CD8-positive, alpha-beta memory T cell (primary cell): ENCODE data around the gene COL25A1. TPM values are rescaled to one million over a fixed set of nuclear protein-coding genes. Genes with fewer than 3 reads are reported as not detected.
"Not testable (repeated sequence)": the region's sequence is repeated elsewhere in the genome, so short reads cannot be mapped to it uniquely, and the experiment has no call there.

Experiments used
- CTCF ChIA-PET: fragments of 350-600 bp; sonication (Branson Sonifier 250); formaldehyde crosslinking; loops from one replicate; lab custom pipeline; 2021; ENCODE audit warnings: antibody characterized with exemption; lab: Charles Lee
- POLR2A ChIA-PET: fragments of 350-600 bp; sonication (Branson Sonifier 250); formaldehyde crosslinking; loops from one replicate; lab custom pipeline; 2021; ENCODE audit warnings: antibody characterized with exemption; lab: Charles Lee
- DNase-seq, 5 donors: peaks; one replicate each; pipeline versions ENCODE4 v3.0.0 to v3.0.0-alpha.2; 2020 to 2022; ENCODE audit warnings: mixed read lengths in 1 of 5
- H3K27ac ChIP-seq: one replicate; pipeline ENCODE4 v1.7.0; 2013; ENCODE audit warnings: low read depth, mild to moderate bottlenecking, low read length, moderate library complexity
- H3K27me3 ChIP-seq: 2 replicates; pipeline ENCODE4 v1.7.0; 2013; ENCODE audit warnings: low read length, mild to moderate bottlenecking; ENCODE audit not compliant: insufficient read depth, poor library complexity, severe bottlenecking
- H3K36me3 ChIP-seq: 2 replicates; pipeline ENCODE4 v1.7.0; 2013; ENCODE audit warnings: mild to moderate bottlenecking, low read length, moderate library complexity; ENCODE audit not compliant: insufficient read depth
- H3K4me1 ChIP-seq: 2 replicates; pipeline ENCODE4 v1.7.0; 2013; ENCODE audit warnings: mild to moderate bottlenecking, low read length, moderate library complexity; ENCODE audit not compliant: insufficient read depth
- H3K4me3 ChIP-seq: 2 replicates; pipeline ENCODE4 v1.7.0; 2013; ENCODE audit warnings: mild to moderate bottlenecking, low read length
- H3K9me3 ChIP-seq: 2 replicates; pipeline ENCODE4 v1.7.0; 2013; ENCODE audit warnings: mild to moderate bottlenecking, low read length
- H3K27ac Mint-ChIP-seq, 8 donors: one replicate each; pipeline ENCODE4 v1.8.0; 2020 to 2021; ENCODE audit warnings: mixed read lengths in 8 of 8, mild to moderate bottlenecking in 6 of 8, inconsistent platforms in 3 of 8, moderate library complexity in 3 of 8
- H3K27me3 Mint-ChIP-seq, 2 donors: one replicate each; pipeline ENCODE4 v1.8.0; 2020 to 2021; ENCODE audit warnings: mixed read lengths in 2 of 2, mild to moderate bottlenecking in 1 of 2, moderate library complexity in 1 of 2
- H3K36me3 Mint-ChIP-seq, 3 donors: one replicate each; pipeline ENCODE4 v1.8.0; 2020 to 2021; ENCODE audit warnings: mixed read lengths in 3 of 3, inconsistent platforms in 1 of 3, mild to moderate bottlenecking in 1 of 3
- H3K4me1 Mint-ChIP-seq, 3 donors: one replicate each; pipeline ENCODE4 v1.8.0; 2020 to 2021; ENCODE audit warnings: mixed read lengths in 3 of 3, inconsistent platforms in 1 of 3, mild to moderate bottlenecking in 1 of 3
- H3K4me3 Mint-ChIP-seq, 7 donors: one replicate each; pipeline ENCODE4 v1.8.0; 2020 to 2021; ENCODE audit warnings: mixed read lengths in 7 of 7, mild to moderate bottlenecking in 6 of 7, moderate library complexity in 4 of 7, inconsistent platforms in 2 of 7
- H3K9me3 Mint-ChIP-seq, 5 donors: one replicate each; pipeline ENCODE4 v1.8.0; 2020 to 2022; ENCODE audit warnings: mixed read lengths in 5 of 5, mild to moderate bottlenecking in 3 of 5, moderate library complexity in 2 of 5, inconsistent platforms in 1 of 5
- polyA plus RNA-seq: library from polyadenylated mRNA; unstranded; fragments of 300-500 nt; fragmentation: Illumina TruSeq; gene quantifications from one replicate; pipeline ENCODE4 v1.2.3, GENCODE V29; 2021
- total RNA-seq, 2 experiments: library from RNA; stranded (reverse); gene quantifications; one replicate each; pipeline ENCODE4 v1.2.3, GENCODE V29; 2021

The COL25A1 gene
- total and polyA plus RNA-seq, 3 experiments from 2014 or later, result not detected

- CTCF ChIA-PET, result no interaction called here
- no peak overlapping the region for H3K4me3 Mint-ChIP-seq
- peaks cover 0 to 1% (median 0%) of the 10 kb centered on the region in 5 donors for H3K9me3 Mint-ChIP-seq
- H3K36me3 Mint-ChIP-seq, result no peaks in the 10 kb centered on the region
- no peaks in the 10 kb centered on the region for H3K9me3 ChIP-seq
- H3K4me1 ChIP-seq, result no peaks in the 10 kb centered on the region
- H3K27me3 Mint-ChIP-seq, result peaks cover 0 to under 1% of the 10 kb centered on the region in 2 donors
- no peak for DNase-seq
- H3K4me3 ChIP-seq, result no peak overlapping the region
- H3K36me3 ChIP-seq, result no peaks in the 10 kb centered on the region
- POLR2A ChIA-PET, result no interaction called here
- no peak overlapping the region for H3K27ac Mint-ChIP-seq
- H3K4me1 Mint-ChIP-seq, result no peaks in the 10 kb centered on the region
- no peak overlapping the region for H3K27ac ChIP-seq
- no peaks in the 10 kb centered on the region for H3K27me3 ChIP-seq
Measured at GRCh38 chr4:109091727-109092409, 210.6 kb downstream of the COL25A1 start.

DNA sequence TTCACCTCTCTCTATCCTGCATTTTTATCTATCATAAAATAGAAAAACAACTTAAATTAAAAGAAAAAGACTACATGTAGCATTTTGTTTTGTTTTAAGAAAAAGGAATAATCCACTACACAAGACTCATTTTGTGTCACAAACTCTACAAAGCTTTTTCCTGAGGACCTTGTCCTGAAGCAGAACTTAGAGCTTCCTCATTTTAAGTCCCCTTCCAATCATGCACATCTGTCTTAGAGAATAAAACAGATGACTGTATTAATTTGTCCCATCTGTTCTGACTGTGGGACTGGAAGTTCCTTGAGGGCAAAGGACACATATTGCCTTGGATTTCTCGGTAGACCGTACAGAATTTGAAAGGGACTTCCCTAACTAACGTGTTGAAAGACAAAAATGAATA, 218.5 kb downstream of the COL25A1 start:
- H3K36me3 ChIP-seq, result no peaks in the 10 kb centered on the region
- H3K27ac ChIP-seq, result no peak overlapping the region
- DNase-seq, result no peak
- H3K4me1 ChIP-seq, result no peaks in the 10 kb centered on the region
- ChIA-PET POLR2A (no interaction called here), CTCF (no interaction called here)
- H3K9me3 ChIP-seq, result no peaks in the 10 kb centered on the region
- H3K36me3 Mint-ChIP-seq, result no peaks in the 10 kb centered on the region
- no peaks in the 10 kb centered on the region for H3K4me1 Mint-ChIP-seq
- H3K9me3 Mint-ChIP-seq, result no peaks in the 10 kb centered on the region
- H3K4me3 ChIP-seq, result no peak overlapping the region
- peaks cover 10 to 11% of the 10 kb centered on the region in 2 donors for H3K27me3 Mint-ChIP-seq
- H3K4me3 Mint-ChIP-seq, result no peak overlapping the region
- H3K27ac Mint-ChIP-seq, result no peak overlapping the region
- no peaks in the 10 kb centered on the region for H3K27me3 ChIP-seq

DNA sequence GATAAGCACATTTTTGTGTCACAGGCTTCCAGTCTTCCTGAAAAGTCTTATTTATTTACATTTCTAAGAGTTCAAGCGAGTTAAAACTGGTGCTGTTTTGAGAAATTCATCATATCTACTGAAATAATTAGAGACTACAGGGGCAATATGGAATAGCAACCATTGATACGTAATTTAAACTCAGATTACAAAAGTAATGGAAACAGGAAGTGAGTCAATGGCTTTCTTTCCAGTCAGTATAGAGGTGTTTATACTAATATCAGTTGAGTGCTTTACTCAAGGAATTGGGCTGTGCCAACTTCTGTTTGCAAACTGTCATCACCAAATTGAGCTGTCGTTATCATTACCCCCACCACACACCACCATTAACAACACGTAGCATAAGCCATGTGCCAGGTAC, 222.7 kb downstream of the COL25A1 start:
- Histone ChIP-seq H3K4me3 (no peak overlapping the region), H3K9me3 (no peaks in the 10 kb centered on the region), H3K36me3 (no peaks in the 10 kb centered on the region), H3K27ac (no peak overlapping the region), H3K27me3 (no peaks in the 10 kb centered on the region), H3K4me1 (no peaks in the 10 kb centered on the region)
- Mint-ChIP-seq H3K9me3 (no peaks in the 10 kb centered on the region), H3K36me3 (no peaks in the 10 kb centered on the region), H3K27ac (no peak overlapping the region), H3K4me3 (no peak overlapping the region), H3K27me3 (peaks cover under 1 to 3% of the 10 kb centered on the region in 2 donors), H3K4me1 (no peaks in the 10 kb centered on the region)
- no peak for DNase-seq
- POLR2A ChIA-PET, result interaction anchor here (0.5 kb wide), 1 partner anchor 227 kb away, joined by 9 read pairs; no protein-coding TSS in a partner anchor
- CTCF ChIA-PET, result no interaction called here

GRCh38 chr4:109079201-109079600, 223.3 kb downstream of the COL25A1 start:
- no peaks in the 10 kb centered on the region for H3K27me3 ChIP-seq
- H3K27ac ChIP-seq, result no peak overlapping the region
- H3K36me3 Mint-ChIP-seq, result no peaks in the 10 kb centered on the region
- no peak overlapping the region for H3K27ac Mint-ChIP-seq
- ChIA-PET CTCF (no interaction called here), POLR2A (interaction anchor here (0.5 kb wide), 1 partner anchor 228 kb away, joined by 9 read pairs; no protein-coding TSS in a partner anchor)
- H3K4me1 Mint-ChIP-seq, result no peaks in the 10 kb centered on the region
- H3K36me3 ChIP-seq, result no peaks in the 10 kb centered on the region
- DNase-seq, result no peak
- H3K27me3 Mint-ChIP-seq, result peaks cover 0 to 2% of the 10 kb centered on the region in 2 donors
- H3K4me1 ChIP-seq, result no peaks in the 10 kb centered on the region
- no peaks in the 10 kb centered on the region for H3K9me3 Mint-ChIP-seq
- H3K9me3 ChIP-seq, result no peaks in the 10 kb centered on the region
- H3K4me3 Mint-ChIP-seq, result no peak overlapping the region
- no peak overlapping the region for H3K4me3 ChIP-seq

DNA sequence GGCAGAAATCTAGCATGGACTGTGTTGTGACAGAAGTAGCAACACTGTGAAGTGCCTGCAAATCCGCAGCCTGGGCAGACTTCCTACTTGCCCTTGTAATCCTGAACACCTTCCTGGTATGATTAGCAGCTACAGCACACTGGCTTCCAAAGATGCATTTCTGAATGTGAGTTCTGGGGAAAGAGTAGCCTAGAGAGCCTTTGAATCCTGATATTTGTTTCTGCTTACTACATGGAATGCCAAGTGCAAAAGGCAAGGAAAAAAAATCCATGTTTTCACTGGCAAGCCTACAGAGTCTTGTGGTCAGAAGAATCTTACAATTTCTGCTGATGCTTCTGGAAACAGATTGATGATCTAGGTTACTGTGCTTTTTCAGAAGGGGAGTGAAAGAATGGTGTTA, 223.7 kb downstream of the COL25A1 start:
- Histone ChIP-seq H3K27me3 (no peaks in the 10 kb centered on the region), H3K36me3 (no peaks in the 10 kb centered on the region), H3K4me3 (no peak overlapping the region), H3K4me1 (no peaks in the 10 kb centered on the region), H3K9me3 (no peaks in the 10 kb centered on the region), H3K27ac (no peak overlapping the region)
- Mint-ChIP-seq H3K4me3 (no peak overlapping the region), H3K27me3 (peaks cover 0 to 2% of the 10 kb centered on the region in 2 donors), H3K36me3 (no peaks in the 10 kb centered on the region), H3K4me1 (no peaks in the 10 kb centered on the region), H3K27ac (no peak overlapping the region), H3K9me3 (no peaks in the 10 kb centered on the region)
- CTCF ChIA-PET, result no interaction called here
- no peak for DNase-seq
- POLR2A ChIA-PET, result no interaction called here

- H3K4me1 Mint-ChIP-seq, result no peaks in the 10 kb centered on the region
- H3K9me3 ChIP-seq, result no peaks in the 10 kb centered on the region
- H3K4me3 Mint-ChIP-seq, result no peak overlapping the region
- no peaks in the 10 kb centered on the region for H3K36me3 ChIP-seq
- POLR2A ChIA-PET, result no interaction called here
- no peaks in the 10 kb centered on the region for H3K4me1 ChIP-seq
- no peak overlapping the region for H3K27ac ChIP-seq
- H3K4me3 ChIP-seq, result no peak overlapping the region
- H3K27me3 ChIP-seq, result no peaks in the 10 kb centered on the region
- H3K36me3 Mint-ChIP-seq, result no peaks in the 10 kb centered on the region
- H3K27me3 Mint-ChIP-seq, result peaks cover 2 to 3% of the 10 kb centered on the region in 2 donors
- DNase-seq, result no peak
- H3K9me3 Mint-ChIP-seq, result no peaks in the 10 kb centered on the region
- CTCF ChIA-PET, result no interaction called here
- H3K27ac Mint-ChIP-seq, result no peak overlapping the region
Measured at GRCh38 chr4:109077505-109077904, 225.0 kb downstream of the COL25A1 start.

DNA sequence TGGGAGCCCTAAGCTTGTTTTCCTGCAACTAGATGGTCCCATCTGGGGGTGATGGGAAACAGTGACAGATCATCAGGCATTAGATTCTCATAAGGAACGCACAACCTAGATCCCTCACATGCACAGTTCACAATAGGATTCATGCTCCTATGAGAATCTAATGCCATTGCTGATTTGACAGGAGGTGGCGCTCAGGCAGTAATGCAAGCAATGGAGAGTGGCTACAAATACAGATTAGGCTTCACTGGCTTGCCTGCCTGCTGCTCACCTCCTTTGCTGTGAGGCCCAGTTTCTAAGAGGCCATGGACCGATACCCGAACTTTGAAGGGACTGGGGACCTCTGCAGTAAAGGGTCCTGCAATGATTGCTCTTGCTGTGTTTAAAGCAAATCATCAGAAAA, 225.7 kb downstream of the COL25A1 start:
- H3K36me3 ChIP-seq, DNase-seq, H3K27ac ChIP-seq, H3K27me3 Mint-ChIP-seq, H3K4me1 ChIP-seq, CTCF ChIA-PET, H3K4me3 Mint-ChIP-seq, H3K4me1 Mint-ChIP-seq, POLR2A ChIA-PET, H3K36me3 Mint-ChIP-seq, H3K9me3 ChIP-seq, H3K4me3 ChIP-seq, H3K27ac Mint-ChIP-seq, H3K27me3 ChIP-seq, H3K9me3 Mint-ChIP-seq: not testable (repeated sequence)

GRCh38 chr4:109075621-109076020, 226.8 kb downstream of the COL25A1 start:
- CTCF ChIA-PET, result no interaction called here
- no peaks in the 10 kb centered on the region for H3K36me3 Mint-ChIP-seq

More at GRCh38 chr4:109075621-109076020, 226.8 kb downstream of the COL25A1 start:
- H3K27me3 ChIP-seq, result no peaks in the 10 kb centered on the region
- Mint-ChIP-seq H3K9me3 (no peaks in the 10 kb centered on the region), H3K4me3 (no peak overlapping the region), H3K27ac (no peak overlapping the region), H3K27me3 (peaks cover 2 to 4% of the 10 kb centered on the region in 2 donors), H3K4me1 (no peaks in the 10 kb centered on the region)
- POLR2A ChIA-PET, result no interaction called here
- no peak overlapping the region for H3K27ac ChIP-seq
- no peaks in the 10 kb centered on the region for H3K4me1 ChIP-seq
- H3K4me3 ChIP-seq, result no peak overlapping the region
- no peaks in the 10 kb centered on the region for H3K9me3 ChIP-seq
- no peak for DNase-seq
- H3K36me3 ChIP-seq, result no peaks in the 10 kb centered on the region
